ENCODE results near the gene C8G. TPM values are rescaled to one million over a fixed set of nuclear protein-coding genes. Genes with fewer than 3 reads are reported as not detected.

C8G gene
- total RNA-seq, 1 experiment from 2014 or later, result not detected

DNA sequence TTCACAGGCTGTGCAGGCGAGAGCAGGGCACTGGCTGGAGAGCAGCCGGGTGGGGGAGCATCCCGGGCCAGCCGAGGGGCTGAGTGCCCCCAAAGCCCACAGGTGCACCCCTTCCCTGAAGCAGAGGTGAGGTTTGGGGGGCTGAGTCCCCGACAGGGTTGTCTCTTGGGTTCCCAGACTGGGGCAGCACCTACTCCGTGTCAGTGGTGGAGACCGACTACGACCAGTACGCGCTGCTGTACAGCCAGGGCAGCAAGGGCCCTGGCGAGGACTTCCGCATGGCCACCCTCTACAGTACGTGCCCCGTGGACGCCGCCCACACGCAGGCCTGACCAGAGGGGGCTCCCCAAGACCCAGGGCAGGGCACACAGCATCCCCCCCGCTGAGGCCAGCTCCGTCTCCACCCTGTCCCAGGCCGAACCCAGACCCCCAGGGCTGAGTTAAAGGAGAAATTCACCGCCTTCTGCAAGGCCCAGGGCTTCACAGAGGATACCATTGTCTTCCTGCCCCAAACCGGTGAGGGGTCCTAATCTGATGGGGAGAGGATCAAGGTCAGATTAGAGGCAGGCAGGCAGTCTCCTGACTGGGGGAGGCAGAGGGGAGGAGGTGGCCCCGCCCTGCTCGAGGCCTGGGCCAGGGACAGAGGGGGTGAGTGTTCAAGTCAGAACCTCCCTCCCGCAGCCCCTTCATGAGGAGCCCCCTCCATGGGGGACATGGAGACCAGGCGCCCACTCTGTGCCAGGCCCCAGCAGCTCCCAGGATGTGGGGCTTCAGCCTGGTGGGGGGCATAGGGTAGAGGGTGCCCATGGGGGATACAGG is 34.9 kb downstream of the C8G start:
- DNase-seq, result no peak
- Histone ChIP-seq H3K36me3 (no peaks in the 10 kb centered on the region), H3K4me3 (no peak overlapping the region), H3K27me3 (no peaks in the 10 kb centered on the region), H3K9me3 (no peaks in the 10 kb centered on the region)

DNA sequence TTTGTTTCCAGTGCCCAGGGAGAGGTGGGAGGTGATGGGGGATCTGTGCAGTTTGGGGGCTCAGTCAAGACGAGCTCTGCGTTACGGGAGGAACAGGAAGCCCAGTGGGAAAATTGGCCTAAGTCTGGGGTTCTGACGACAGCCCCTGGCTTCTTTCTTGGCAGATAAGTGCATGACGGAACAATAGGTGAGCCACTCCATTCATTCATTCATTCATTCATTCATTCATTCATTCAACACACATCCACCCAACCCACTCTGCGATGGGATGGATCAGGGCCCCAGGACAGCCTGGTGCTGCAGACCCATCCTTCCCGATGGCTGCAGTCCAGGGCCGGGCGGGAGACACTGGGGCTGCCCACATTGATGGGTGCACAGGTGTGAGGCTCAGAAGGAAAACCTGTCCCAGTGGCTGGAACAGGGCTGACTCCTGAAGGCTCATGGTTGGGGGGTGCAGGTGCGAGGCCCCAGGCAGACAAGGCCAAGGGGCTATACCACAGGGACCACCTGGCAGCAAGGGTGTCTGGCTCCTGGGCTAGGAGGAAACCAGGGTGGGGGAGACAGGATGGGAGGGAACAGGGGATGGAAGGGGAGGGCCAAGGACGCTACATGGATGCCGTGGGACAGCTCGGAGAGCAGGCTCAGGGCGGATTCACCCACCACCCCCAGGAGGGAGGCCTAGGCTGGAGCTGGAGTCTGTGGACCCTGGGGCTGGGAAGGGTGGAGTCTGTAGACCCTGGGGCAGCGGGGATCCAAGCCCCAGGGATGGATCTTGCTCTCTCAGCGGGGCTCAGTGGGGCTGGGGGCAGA is 35.8 kb downstream of the C8G start:
- H3K27me3 ChIP-seq, result no peaks in the 10 kb centered on the region
- no peaks in the 10 kb centered on the region for H3K9me3 ChIP-seq
- DNase-seq, result no peak
- no peaks in the 10 kb centered on the region for H3K36me3 ChIP-seq
- H3K4me3 ChIP-seq, result no peak overlapping the region

- no peak for DNase-seq
- Histone ChIP-seq H3K9me3 (no peaks in the 10 kb centered on the region), H3K4me3 (no peak overlapping the region), H3K27me3 (no peaks in the 10 kb centered on the region), H3K36me3 (no peaks in the 10 kb centered on the region)
Observed at GRCh38 chr9:136981588-136982231, 36.7 kb downstream of the C8G start.

- no peaks in the 10 kb centered on the region for H3K27me3 ChIP-seq
- no peak for DNase-seq
- H3K36me3 ChIP-seq, result no peaks in the 10 kb centered on the region
- H3K9me3 ChIP-seq, result no peaks in the 10 kb centered on the region
- H3K4me3 ChIP-seq, result no peak within 1 kb of the TSS
Observed at GRCh38 chr9:136982232-136983051, 37.4 kb downstream of the C8G start, which contains the start of gene LCNL1. Gene LCNL1 (plus strand): TSS chr9:136982993. CDS start chr9:136983587, 594 bp downstream.

- no peaks in the 10 kb centered on the region for H3K9me3 ChIP-seq
- DNase-seq, result no peak
- no peaks in the 10 kb centered on the region for H3K27me3 ChIP-seq
- H3K4me3 ChIP-seq, result no peak overlapping the region
- H3K36me3 ChIP-seq, result no peaks in the 10 kb centered on the region
Observed at GRCh38 chr9:136983167-136983566, 38.1 kb downstream of the C8G start.

GRCh38 chr9:136983656-136984314 is 38.7 kb downstream of the C8G start:
- Histone ChIP-seq H3K4me3 (no peak overlapping the region), H3K27me3 (no peaks in the 10 kb centered on the region), H3K36me3 (no peaks in the 10 kb centered on the region), H3K9me3 (no peaks in the 10 kb centered on the region)
- no peak for DNase-seq

GRCh38 chr9:136984464-136985026 is 39.5 kb downstream of the C8G start:
- DNase-seq, result no peak
- Histone ChIP-seq H3K9me3 (no peaks in the 10 kb centered on the region), H3K4me3 (no peak overlapping the region), H3K27me3 (no peaks in the 10 kb centered on the region), H3K36me3 (no peaks in the 10 kb centered on the region)

DNA sequence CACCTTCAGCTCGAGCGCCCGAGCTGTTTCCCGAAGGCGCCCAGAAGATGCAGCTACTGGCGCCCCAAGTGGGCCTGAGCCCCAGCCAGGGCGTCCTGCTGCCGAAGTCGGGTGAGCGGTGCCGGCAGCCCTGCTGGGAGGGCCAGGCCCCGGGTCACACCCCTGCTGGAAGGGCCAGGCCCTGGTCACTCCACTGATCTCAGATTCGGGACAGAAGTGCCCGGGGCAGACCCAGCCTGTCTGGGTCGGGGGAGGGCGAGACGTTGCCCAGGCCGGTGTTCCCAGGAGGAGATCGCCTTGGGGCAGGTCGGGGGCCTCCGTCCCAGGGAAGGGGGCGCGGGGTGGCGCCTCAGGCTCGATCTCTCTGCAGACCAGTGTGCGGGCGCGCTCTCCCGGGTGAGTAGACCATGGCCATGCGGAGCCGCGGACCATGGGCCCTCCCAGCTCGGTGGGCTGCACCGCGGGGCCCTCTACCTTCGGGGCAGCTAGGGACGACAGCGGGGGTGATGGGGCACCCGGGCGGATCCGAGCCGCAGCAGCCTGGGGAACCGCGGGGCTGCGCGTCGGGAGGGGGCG is 40.1 kb downstream of the C8G start:
- no peaks in the 10 kb centered on the region for H3K36me3 ChIP-seq
- DNase-seq, result no peak
- H3K27me3 ChIP-seq, result no peaks in the 10 kb centered on the region
- no peaks in the 10 kb centered on the region for H3K9me3 ChIP-seq
- no peak overlapping the region for H3K4me3 ChIP-seq

- no peak for DNase-seq
- Histone ChIP-seq H3K27me3 (no peaks in the 10 kb centered on the region), H3K36me3 (no peaks in the 10 kb centered on the region), H3K9me3 (no peaks in the 10 kb centered on the region), H3K4me3 (no peak overlapping the region)
Observed at GRCh38 chr9:136985853-136986252, 40.8 kb downstream of the C8G start.

GRCh38 chr9:136988872-136989271 is 43.8 kb downstream of the C8G start:
- H3K27me3 ChIP-seq, result no peaks in the 10 kb centered on the region
- no peaks in the 10 kb centered on the region for H3K9me3 ChIP-seq
- H3K4me3 ChIP-seq, result no peak overlapping the region
- no peak for DNase-seq
- no peaks in the 10 kb centered on the region for H3K36me3 ChIP-seq

- no peaks in the 10 kb centered on the region for H3K27me3 ChIP-seq
- H3K36me3 ChIP-seq, result no peaks in the 10 kb centered on the region
- no peaks in the 10 kb centered on the region for H3K9me3 ChIP-seq
- DNase-seq, result no peak
- no peak overlapping the region for H3K4me3 ChIP-seq
Observed at GRCh38 chr9:136990242-136990911, 45.3 kb downstream of the C8G start.

- Histone ChIP-seq H3K27me3 (no peaks in the 10 kb centered on the region), H3K9me3 (no peaks in the 10 kb centered on the region), H3K36me3 (no peaks in the 10 kb centered on the region), H3K4me3 (peak within 1 kb of the TSS; percentile 74)
- DNase-seq, result peak; percentile 85
Observed at GRCh38 chr9:136991993-136992818, 47.2 kb downstream of the C8G start, which contains the start of gene PAXX. Gene PAXX (plus strand): TSS chr9:136992422. CDS start chr9:136992444, 22 bp downstream.

DNA sequence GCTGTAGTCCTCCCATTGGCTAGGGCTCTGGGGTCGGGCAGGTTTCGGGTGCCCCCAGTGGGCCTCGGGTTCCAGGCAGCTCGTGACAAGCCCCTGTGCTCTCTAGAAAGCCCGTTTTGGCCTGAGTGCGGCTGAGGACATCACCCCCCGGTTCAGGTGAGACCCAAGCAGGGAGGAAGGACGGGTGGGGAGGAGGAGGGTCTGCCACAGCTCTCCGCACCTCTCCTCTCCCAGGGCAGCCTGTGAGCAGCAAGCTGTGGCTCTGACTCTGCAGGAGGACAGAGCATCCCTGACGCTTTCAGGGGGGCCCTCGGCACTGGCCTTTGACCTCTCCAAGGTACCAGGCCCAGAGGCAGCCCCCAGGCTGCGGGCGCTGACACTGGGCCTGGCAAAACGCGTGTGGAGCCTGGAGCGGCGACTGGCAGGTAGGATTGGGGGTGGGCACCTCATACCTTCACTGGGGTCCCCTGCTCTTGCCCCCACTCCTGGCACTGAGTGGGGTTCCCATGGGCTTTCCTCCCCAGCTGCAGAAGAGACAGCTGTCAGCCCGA is 47.9 kb downstream of the C8G start:
- H3K36me3 ChIP-seq, result no peaks in the 10 kb centered on the region
- peak overlapping the region; percentile 74 for H3K4me3 ChIP-seq
- DNase-seq, result no peak
- no peaks in the 10 kb centered on the region for H3K27me3 ChIP-seq
- H3K9me3 ChIP-seq, result no peaks in the 10 kb centered on the region

Data from MG63 (cell line).